Measurements from ENCODE around the gene UCN2. TPM values are rescaled to one million over a fixed set of nuclear protein-coding genes. Genes with fewer than 3 reads are reported as not detected.
"Not testable (repeated sequence)": the region's sequence is repeated elsewhere in the genome, so short reads cannot be mapped to it uniquely, and the experiment has no call there.

UCN2 gene
- total RNA-seq, 1 donor from 2014 or later = 0.11 TPM

GRCh38 chr3:48564022-48564421, 441 bp upstream of the UCN2 start:
- peak; percentile 85 for DNase-seq (ENCODE audit: low read depth)

- no peak for DNase-seq (ENCODE audit: low read depth)
These were observed 1.1 kb downstream of the UCN2 start for GRCh38 chr3:48562367-48563095.

GRCh38 chr3:48561045-48561736, 2.4 kb downstream of the UCN2 start:
- peak; percentile 88 for DNase-seq (ENCODE audit: low read depth)

- DNase-seq (ENCODE audit: low read depth) = peak; percentile 76
These were observed 2.9 kb downstream of the UCN2 start for GRCh38 chr3:48560648-48561018.

- no peak for DNase-seq (ENCODE audit: low read depth)
These were observed 5.0 kb downstream of the UCN2 start for GRCh38 chr3:48558493-48559134.

GRCh38 chr3:48556796-48557626, 6.6 kb downstream of the UCN2 start, which contains the start of gene PFKFB4:
TSS of gene PFKFB4 (minus strand) at chr3:48556803. CDS start at chr3:48556777, 26 bp downstream.
- DNase-seq (ENCODE audit: low read depth) = peak; percentile 99

- DNase-seq (ENCODE audit: low read depth) = no peak
These were observed 7.4 kb downstream of the UCN2 start for GRCh38 chr3:48555949-48556795.

GRCh38 chr3:48555231-48555948, 8.2 kb downstream of the UCN2 start:
- DNase-seq (ENCODE audit: low read depth) = no peak

- no peak for DNase-seq (ENCODE audit: low read depth)
These were observed 9.4 kb downstream of the UCN2 start for GRCh38 chr3:48553886-48554845.

- no peak for DNase-seq (ENCODE audit: low read depth)
These were observed 10.2 kb downstream of the UCN2 start for GRCh38 chr3:48553361-48553760.

- peak; percentile 50 for DNase-seq (ENCODE audit: low read depth)
These were observed 11.2 kb downstream of the UCN2 start for GRCh38 chr3:48552111-48552951.

GRCh38 chr3:48551651-48552050, 11.9 kb downstream of the UCN2 start:
- not testable (repeated sequence) for DNase-seq (ENCODE audit: low read depth)

- peak; percentile 86 for DNase-seq (ENCODE audit: low read depth)
These were observed 14.6 kb downstream of the UCN2 start for GRCh38 chr3:48548729-48549705.

GRCh38 chr3:48548126-48548525, 15.5 kb downstream of the UCN2 start:
- DNase-seq (ENCODE audit: low read depth) = no peak

GRCh38 chr3:48546203-48546829, 17.3 kb downstream of the UCN2 start:
- DNase-seq (ENCODE audit: low read depth) = no peak

GRCh38 chr3:48544141-48544540, 19.4 kb downstream of the UCN2 start:
- DNase-seq (ENCODE audit: low read depth) = no peak

All from myocyte (in vitro differentiated cells).